ENCODE data around the gene PPTC7. TPM values are rescaled to one million over a fixed set of nuclear protein-coding genes. Genes with fewer than 3 reads are reported as not detected.

The PPTC7 gene
- total and polyA plus RNA-seq, 2 of the 13 experiments (the other 11 are each of a cell fraction or from before 2014, with no cell fraction given), result 4.8 to 12.3 TPM

GRCh38 chr12:110556705-110557104 is 26.4 kb downstream of the PPTC7 start:
- Histone ChIP-seq H3K4me2 (ENCODE audit: low read depth, low read length) (no peak overlapping the region), H3K9me3 (ENCODE audit: low read length) (no peaks in the 10 kb centered on the region), H4K20me1 (ENCODE audit: insufficient read depth, low read length) (0 out of 2 replicates have a peak, but pooled peaks cover 8% of the 10 kb centered on the region), H3K4me3 (replicated peaks in 1 of 3; ENCODE audit: insufficient read depth in 1 of 3, low read depth in 2 of 3, low read length in 3 of 3) (no peak overlapping the region), H3K27me3 (ENCODE audit: control insufficient read depth in 1 of 2, insufficient read depth in 2 of 2, low read length in 2 of 2) (no peaks in the 10 kb centered on the region), H3K36me3 (replicated peaks in 1 of 2; ENCODE audit: control insufficient read depth in 1 of 2, insufficient read depth in 2 of 2, low read length in 2 of 2) (peaks cover 0 to under 1% of the 10 kb centered on the region in 2 experiments; a peak in 2 of 5 replicates), H3K9ac (ENCODE audit: insufficient read depth, low read depth, low read length) (no peak overlapping the region), H3K27ac (ENCODE audit: extremely low read length, insufficient read depth, low read length) (no peak overlapping the region), H3K79me2 (ENCODE audit: insufficient read depth, low read length) (peaks cover 76% of the 10 kb centered on the region), H3K4me1 (ENCODE audit: insufficient read depth, low read length) (peaks cover 23% of the 10 kb centered on the region; the same call in 1 of the 2 replicates), H2AFZ (ENCODE audit: low read length) (no peak overlapping the region)
- no peak for DNase-seq (ENCODE audit: low spot score)
- no peak for FAIRE-seq
- no peak for ATAC-seq
- ChIA-PET CTCF (ENCODE audit: low intra/inter-chr PET ratio, low total read pairs) (no interaction called here), POLR2A (no interaction called here)
- TF ChIP-seq PHF21A (CRISPR knock-in tag; IDR thresholded peaks at IDR 0.05) (no peak), TGIF2 (CRISPR knock-in tag; IDR thresholded peaks at IDR 0.05) (no peak), MYPOP (CRISPR knock-in tag; IDR thresholded peaks at IDR 0.05) (no peak), ZNF609 (CRISPR knock-in tag; IDR thresholded peaks at IDR 0.05; ENCODE audit: borderline replicate concordance) (no peak), RFX3 (CRISPR knock-in tag; IDR thresholded peaks at IDR 0.05) (no peak), ATF7-NPFF (CRISPR knock-in tag; IDR thresholded peaks at IDR 0.05; ENCODE audit: low read depth) (no peak), TOPORS (CRISPR knock-in tag; IDR thresholded peaks at IDR 0.05) (no peak)
- intact Hi-C loops (cut with micrococcal nuclease; ENCODE audit: unreplicated experiment) (no loop called here), in situ Hi-C loops (cut with HindIII; ENCODE audit: extremely low pct_ligation_motif_present, low pct_unique_long_range_greater_than_20kb) (loop anchor here (5.0 kb wide), 1 partner anchor 36 kb away; no protein-coding TSS in a partner anchor)
- no TSS peak for BruUV-seq (replicated peaks)
- WGBS (ENCODE audit: low lambda C conversion rate), result 97% methylated on average over 10 of the region's 10 CpGs
